Smooth muscle cell (in vitro differentiated cells): Measurements from ENCODE around the gene SERINC3. TPM values are rescaled to one million over a fixed set of nuclear protein-coding genes. Genes with fewer than 3 reads are reported as not detected.

Experiments used
- DNase-seq: peaks from one replicate; lab custom pipeline; 2025; ENCODE audit not compliant: unreplicated experiment; lab: John Stamatoyannopoulos, UW
- H2AFZ ChIP-seq: fragments of 200-600 bp; sonication (generic); 2 replicates; pipeline ENCODE4 v1.6.0; 2016; ENCODE audit warnings: antibody characterized with exemption, low read depth, mild to moderate bottlenecking
- H3F3A ChIP-seq: fragments of 200-600 bp; sonication (generic); 2 replicates; pipeline ENCODE4 v1.6.0; 2017; ENCODE audit warnings: antibody characterized with exemption, low read depth
- H3K27ac ChIP-seq: fragments of 200-600 bp; sonication (generic); 2 replicates; pipeline ENCODE4 v1.5.1; 2016; ENCODE audit warnings: low read depth, mild to moderate bottlenecking
- H3K27me3 ChIP-seq: fragments of 200-600 bp; sonication (generic); 2 replicates; pipeline ENCODE4 v1.6.1; 2016; ENCODE audit warnings: low read depth, mild to moderate bottlenecking
- H3K36me3 ChIP-seq: fragments of 200-600 bp; sonication (generic); 2 replicates; pipeline ENCODE4 v1.5.1; 2016; ENCODE audit warnings: low read depth
- H3K4me1 ChIP-seq: fragments of 200-600 bp; sonication (generic); 2 replicates; pipeline ENCODE4 v1.5.1; 2016; ENCODE audit warnings: low read depth
- H3K4me2 ChIP-seq: fragments of 200-600 bp; sonication (generic); 2 replicates; pipeline ENCODE4 v1.6.0; 2016; ENCODE audit warnings: mild to moderate bottlenecking
- H3K4me3 ChIP-seq: fragments of 200-600 bp; sonication (generic); 2 replicates; pipeline ENCODE4 v1.5.1; 2016; ENCODE audit warnings: mild to moderate bottlenecking
- H3K79me2 ChIP-seq: fragments of 200-600 bp; sonication (generic); 2 replicates; pipeline ENCODE4 v1.6.0; 2016; ENCODE audit warnings: low read depth, mild to moderate bottlenecking
- H3K9ac ChIP-seq: fragments of 200-600 bp; sonication (generic); 2 replicates; pipeline ENCODE4 v1.6.0; 2016; ENCODE audit warnings: low read depth
- H3K9me3 ChIP-seq: fragments of 200-600 bp; sonication (generic); replicated peaks from 2 replicates; pipeline ENCODE4 v1.5.1; 2016; ENCODE audit warnings: low read depth
- H4K20me1 ChIP-seq: fragments of 200-600 bp; sonication (generic); 2 replicates; pipeline ENCODE4 v1.6.0; 2016; ENCODE audit warnings: low read depth
- WGBS: methylation state at CpG from one replicate; pipeline ENCODE4 v1.1.7; 2016; ENCODE audit warnings: low lambda C conversion rate; 5-methylcytosine and 5-hydroxymethylcytosine counted together
- polyA plus RNA-seq: library from polyadenylated mRNA; unstranded; fragments of >200 nt; fragmentation: Nextera tagmentation; extraction: Ambion mirVana; gene quantifications from 2 replicates; pipeline ENCODE4 v1.2.1, GENCODE V29; 2016
- total RNA-seq: library from RNA; depleted of rRNA; stranded (reverse); fragments of >200 nt; gene quantifications from 2 replicates; pipeline ENCODE4 v1.2.3, GENCODE V29; 2014
- TF ChIP-seq, protein P1 (sequence below): fragments of 200-600 bp; sonication (generic); IDR thresholded peaks from 2 replicates; pipeline ENCODE4 v1.5.1; 2017; ENCODE audit warnings: borderline replicate concordance, mild to moderate bottlenecking, antibody characterized with exemption; ENCODE audit not compliant: insufficient read depth, poor library complexity, severe bottlenecking

Gene SERINC3
- total and polyA plus RNA-seq, 2 experiments from 2014 or later, result 84.9 to 99.5 TPM

DNA sequence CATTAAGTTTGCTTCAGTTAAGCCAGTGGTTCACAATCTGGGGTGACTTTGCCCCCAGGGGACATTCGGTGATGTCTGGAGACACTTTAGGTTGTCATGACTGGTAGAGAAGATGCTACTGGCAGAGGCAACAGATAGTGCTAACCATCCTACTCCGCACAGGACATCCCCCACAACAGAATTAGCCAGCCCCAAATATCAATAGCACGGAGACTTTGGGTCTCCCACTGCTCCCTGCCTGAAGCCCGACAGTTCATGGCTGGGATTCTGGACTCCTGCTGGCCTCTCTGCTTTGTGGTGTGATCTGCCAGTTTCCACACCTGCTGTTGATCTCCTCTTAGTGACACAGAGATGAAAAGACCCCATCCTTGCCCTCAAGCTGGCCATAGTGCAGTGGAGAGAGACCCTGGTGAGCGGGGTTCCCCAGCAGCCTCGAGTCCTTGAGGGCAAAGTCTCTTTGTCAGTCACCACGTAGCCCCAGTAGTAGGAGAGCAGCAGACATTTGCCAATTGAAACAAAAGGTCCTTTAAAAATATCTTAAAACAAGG is 70.9 kb downstream of the SERINC3 start:
- Histone ChIP-seq H3K27ac (no peak overlapping the region), H3K27me3 (no peaks in the 10 kb centered on the region), H3K9me3 (no peaks in the 10 kb centered on the region), H3K9ac (no peak overlapping the region), H3K4me3 (no peak overlapping the region), H3K79me2 (no peaks in the 10 kb centered on the region), H2AFZ (no peak overlapping the region), H4K20me1 (no peaks in the 10 kb centered on the region), H3F3A (no peaks in the 10 kb centered on the region), H3K36me3 (no peaks in the 10 kb centered on the region), H3K4me2 (no peak overlapping the region), H3K4me1 (no peaks in the 10 kb centered on the region)
- DNase-seq, result no peak
- 91% methylated on average over 7 of the region's 7 CpGs for WGBS
- TF ChIP-seq, protein P1, sequence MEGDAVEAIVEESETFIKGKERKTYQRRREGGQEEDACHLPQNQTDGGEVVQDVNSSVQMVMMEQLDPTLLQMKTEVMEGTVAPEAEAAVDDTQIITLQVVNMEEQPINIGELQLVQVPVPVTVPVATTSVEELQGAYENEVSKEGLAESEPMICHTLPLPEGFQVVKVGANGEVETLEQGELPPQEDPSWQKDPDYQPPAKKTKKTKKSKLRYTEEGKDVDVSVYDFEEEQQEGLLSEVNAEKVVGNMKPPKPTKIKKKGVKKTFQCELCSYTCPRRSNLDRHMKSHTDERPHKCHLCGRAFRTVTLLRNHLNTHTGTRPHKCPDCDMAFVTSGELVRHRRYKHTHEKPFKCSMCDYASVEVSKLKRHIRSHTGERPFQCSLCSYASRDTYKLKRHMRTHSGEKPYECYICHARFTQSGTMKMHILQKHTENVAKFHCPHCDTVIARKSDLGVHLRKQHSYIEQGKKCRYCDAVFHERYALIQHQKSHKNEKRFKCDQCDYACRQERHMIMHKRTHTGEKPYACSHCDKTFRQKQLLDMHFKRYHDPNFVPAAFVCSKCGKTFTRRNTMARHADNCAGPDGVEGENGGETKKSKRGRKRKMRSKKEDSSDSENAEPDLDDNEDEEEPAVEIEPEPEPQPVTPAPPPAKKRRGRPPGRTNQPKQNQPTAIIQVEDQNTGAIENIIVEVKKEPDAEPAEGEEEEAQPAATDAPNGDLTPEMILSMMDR, result no peak

DNA sequence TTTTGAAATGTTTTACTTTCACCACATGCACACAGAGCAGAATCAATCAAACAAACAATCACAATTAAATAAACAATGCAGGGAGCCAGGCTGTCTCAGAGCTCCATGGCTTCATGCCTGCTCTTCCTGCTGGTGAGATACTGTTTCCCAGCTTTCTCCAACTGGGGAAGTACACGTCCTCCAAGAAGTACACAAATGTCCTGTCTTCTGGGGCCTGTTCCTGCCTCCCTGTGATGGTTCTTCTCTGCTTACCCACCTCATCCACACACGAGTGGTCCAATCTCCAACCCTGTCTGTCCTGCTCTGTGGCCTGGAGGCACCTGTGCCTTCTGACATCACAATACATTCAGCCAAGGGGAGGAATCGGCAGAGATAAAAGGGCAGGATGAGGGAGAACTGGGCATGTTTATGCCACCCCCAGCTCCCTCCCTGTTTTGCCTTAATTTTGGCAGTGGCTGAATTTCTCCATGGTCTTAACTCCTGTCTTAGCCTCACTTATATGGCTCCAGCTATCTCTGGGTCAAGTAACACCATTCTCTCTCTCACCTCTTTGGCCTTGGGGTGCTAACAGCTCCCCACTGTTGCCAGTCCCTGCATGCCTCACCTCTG is 71.5 kb downstream of the SERINC3 start:
- Histone ChIP-seq H3K27ac (no peak overlapping the region), H3K4me3 (no peak overlapping the region), H3K4me1 (no peaks in the 10 kb centered on the region), H3K4me2 (no peak overlapping the region), H3K9ac (no peak overlapping the region), H3K36me3 (no peaks in the 10 kb centered on the region), H3K79me2 (no peaks in the 10 kb centered on the region), H3F3A (no peaks in the 10 kb centered on the region), H4K20me1 (no peaks in the 10 kb centered on the region), H2AFZ (no peak overlapping the region), H3K27me3 (no peaks in the 10 kb centered on the region), H3K9me3 (no peaks in the 10 kb centered on the region)
- 73% methylated on average over 3 of the region's 3 CpGs for WGBS
- TF ChIP-seq, protein P1, result no peak
- no peak for DNase-seq

DNA sequence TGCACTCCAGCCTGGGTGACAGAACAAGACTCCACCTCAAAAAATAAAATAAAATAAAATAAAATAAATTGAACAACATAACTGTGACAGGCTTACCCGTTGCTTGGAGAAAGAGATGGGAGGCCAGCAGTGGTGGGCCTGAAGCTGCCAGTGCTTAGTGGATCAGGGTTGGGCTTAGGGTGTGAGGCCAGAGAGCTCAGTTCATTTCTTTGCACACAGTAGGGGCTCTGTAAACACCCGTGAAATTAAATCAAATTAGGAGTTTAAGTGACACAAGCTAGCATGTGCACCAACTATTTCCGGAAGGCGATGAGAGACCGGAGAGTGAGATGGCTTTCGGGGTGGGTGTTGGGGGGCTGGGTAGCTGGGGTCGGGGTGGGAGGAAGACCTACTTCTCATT is 72.0 kb downstream of the SERINC3 start:
- DNase-seq, result no peak
- H3K36me3 ChIP-seq, result no peaks in the 10 kb centered on the region
- H3K4me1 ChIP-seq, result no peaks in the 10 kb centered on the region
- H3K27ac ChIP-seq, result no peak overlapping the region
- TF ChIP-seq, protein P1, result no peak
- no peak overlapping the region for H3K4me3 ChIP-seq
- no peaks in the 10 kb centered on the region for H3K9me3 ChIP-seq
- H2AFZ ChIP-seq, result no peak overlapping the region
- H4K20me1 ChIP-seq, result no peaks in the 10 kb centered on the region
- 88% methylated on average over 7 of the region's 7 CpGs for WGBS
- H3F3A ChIP-seq, result no peaks in the 10 kb centered on the region
- H3K27me3 ChIP-seq, result no peaks in the 10 kb centered on the region
- no peaks in the 10 kb centered on the region for H3K79me2 ChIP-seq
- no peak overlapping the region for H3K9ac ChIP-seq
- H3K4me2 ChIP-seq, result no peak overlapping the region
